Left ventricle myocardium inferior (tissue), 1 donor: Measurements from ENCODE around the gene AMOTL1. TPM values are rescaled to one million over a fixed set of nuclear protein-coding genes. Genes with fewer than 3 reads are reported as not detected.

Experiments used
- DNase-seq: peaks from one replicate; pipeline ENCODE4 v3.0.0-alpha.2; 2020
- H3K27ac ChIP-seq: fragments of 200-600 bp; replicated peaks from 2 replicates; pipeline ENCODE4 v1.8.0; 2021
- H3K27me3 ChIP-seq: fragments of 200-600 bp; 2 replicates; pipeline ENCODE4 v1.8.0; 2021; ENCODE audit warnings: low read depth
- H3K36me3 ChIP-seq: fragments of 200-600 bp; 2 replicates; pipeline ENCODE4 v1.8.0; 2021
- H3K4me1 ChIP-seq: fragments of 200-600 bp; 2 replicates; pipeline ENCODE4 v1.8.0; 2021
- H3K4me3 ChIP-seq: fragments of 200-600 bp; 2 replicates; pipeline ENCODE4 v1.8.0; 2021; ENCODE audit warnings: mild to moderate bottlenecking, moderate library complexity
- H3K9me3 ChIP-seq: fragments of 200-600 bp; replicated peaks from 2 replicates; pipeline ENCODE4 v1.8.0; 2021
- CTCF ChIP-seq: fragments of 200-600 bp; IDR thresholded peaks from 2 replicates; pipeline ENCODE4 v1.8.0; 2021; ENCODE audit warnings: antibody characterized with exemption, mild to moderate bottlenecking, borderline replicate concordance
- intact Hi-C: fragments of 100-400 bp; cut with micrococcal nuclease; formaldehyde crosslinking; loops from one replicate; pipeline ENCODE4 v1.11.0; 2022
- total RNA-seq: library from RNA; stranded (reverse); fragmentation: NEBNext Ultra II Directional; extraction: Animal tissue kit (Norgen Biotek cat#: 25700); gene quantifications from one replicate; pipeline ENCODE4 v1.2.1, GENCODE V29; 2021
- donor health status: DM: no; HTN: yes; CAD: no; lungs with severe emphysema.

Gene AMOTL1
- total RNA-seq, 1 donor from 2014 or later, result 61.1 TPM

GRCh38 chr11:94739331-94739730, 28.8 kb upstream of the AMOTL1 start:
- Histone ChIP-seq H3K27me3 (peaks cover 8% of the 10 kb centered on the region), H3K4me1 (peaks cover 47% of the 10 kb centered on the region), H3K27ac (no peak overlapping the region), H3K36me3 (no peaks in the 10 kb centered on the region), H3K9me3 (no peaks in the 10 kb centered on the region), H3K4me3 (no peak overlapping the region)
- intact Hi-C loops, result no loop called here
- no peak for DNase-seq
- no peak for TF ChIP-seq CTCF

GRCh38 chr11:94740083-94741021, 27.8 kb upstream of the AMOTL1 start:
- no peaks in the 10 kb centered on the region for H3K36me3 ChIP-seq
- peaks cover 8% of the 10 kb centered on the region for H3K27me3 ChIP-seq
- peaks cover 39% of the 10 kb centered on the region for H3K4me1 ChIP-seq
- no peaks in the 10 kb centered on the region for H3K9me3 ChIP-seq
- peak overlapping the region; percentile 76 for H3K4me3 ChIP-seq
- H3K27ac ChIP-seq, result peak overlapping the region; percentile 12
- DNase-seq, result peak; percentile 59
- intact Hi-C loops, result no loop called here
- TF ChIP-seq CTCF, result no peak

- Histone ChIP-seq H3K27ac (peak overlapping the region; percentile 36), H3K4me1 (peaks cover 39% of the 10 kb centered on the region), H3K27me3 (peaks cover 8% of the 10 kb centered on the region), H3K36me3 (no peaks in the 10 kb centered on the region), H3K9me3 (no peaks in the 10 kb centered on the region), H3K4me3 (peak overlapping the region; percentile 76)
- intact Hi-C loops, result no loop called here
- DNase-seq, result no peak
- peak; percentile 72 for TF ChIP-seq CTCF
Measured at GRCh38 chr11:94741022-94741679, 27.0 kb upstream of the AMOTL1 start.

GRCh38 chr11:94742665-94743064, 25.5 kb upstream of the AMOTL1 start:
- Histone ChIP-seq H3K27ac (no peak overlapping the region), H3K4me1 (peaks cover 27% of the 10 kb centered on the region), H3K9me3 (no peaks in the 10 kb centered on the region), H3K4me3 (no peak overlapping the region), H3K27me3 (peaks cover 8% of the 10 kb centered on the region), H3K36me3 (no peaks in the 10 kb centered on the region)
- intact Hi-C loops, result no loop called here
- no peak for TF ChIP-seq CTCF
- DNase-seq, result no peak

GRCh38 chr11:94746721-94747120, 21.4 kb upstream of the AMOTL1 start:
- Histone ChIP-seq H3K27me3 (no peaks in the 10 kb centered on the region), H3K4me1 (peaks cover 28% of the 10 kb centered on the region), H3K27ac (no peak overlapping the region), H3K9me3 (no peaks in the 10 kb centered on the region), H3K4me3 (no peak overlapping the region), H3K36me3 (peaks cover 6% of the 10 kb centered on the region)
- no peak for DNase-seq
- TF ChIP-seq CTCF, result no peak
- intact Hi-C loops, result no loop called here
